Heart left ventricle (tissue), 16 donors: ENCODE data around the gene DUS1L. TPM values are rescaled to one million over a fixed set of nuclear protein-coding genes. Genes with fewer than 3 reads are reported as not detected.

Source experiments
- ATAC-seq, 4 donors: fragments of 200-7000 bp; cut with Tn5 transposase; one replicate each; pipeline ENCODE4 v1.9.1; 2020 to 2022; ENCODE audit warnings: moderate library complexity in 4 of 4, mild to moderate bottlenecking in 3 of 4, moderate number of reproducible peaks in 1 of 4
- DNase-seq, 5 donors: peaks; one replicate each; pipeline ENCODE4 v3.0.0-alpha.2; 2020
- H3K27ac ChIP-seq, 12 donors: fragments of 200-600 bp; sonication (generic) in 4 of 12; one replicate each; pipeline versions ENCODE4 v1.5.0 to v1.8.0; 2016 to 2022; ENCODE audit warnings: mild to moderate bottlenecking in 2 of 12
- H3K27me3 ChIP-seq, 9 donors: fragments of 200-600 bp; sonication (generic) in 2 of 9; one replicate each; pipeline versions ENCODE4 v1.5.1 to v1.8.0; 2016 to 2022; ENCODE audit warnings: mild to moderate bottlenecking in 3 of 9
- H3K36me3 ChIP-seq, 9 donors: fragments of 200-600 bp; sonication (generic) in 2 of 9; one replicate each; pipeline versions ENCODE4 v1.5.0 to v1.8.0; 2018 to 2022; ENCODE audit warnings: mild to moderate bottlenecking in 2 of 9
- H3K4me1 ChIP-seq, 12 donors: fragments of 200-600 bp; sonication (generic) in 4 of 12; one replicate each; pipeline versions ENCODE4 v1.5.0 to v1.8.0; 2016 to 2022; ENCODE audit warnings: mild to moderate bottlenecking in 3 of 12
- H3K4me3 ChIP-seq, 12 donors: fragments of 200-600 bp; sonication (generic) in 4 of 12; one replicate each; pipeline versions ENCODE4 v1.5.0 to v1.8.0; 2017 to 2022; ENCODE audit warnings: mild to moderate bottlenecking in 9 of 12, moderate library complexity in 4 of 12
- H3K9me3 ChIP-seq, 12 donors: fragments of 200-600 bp; sonication (generic) in 4 of 12; one replicate each; pipeline versions ENCODE4 v1.5.0 to v1.8.0; 2016 to 2022; ENCODE audit warnings: mild to moderate bottlenecking in 1 of 12
- POLR2A ChIP-seq, 2 donors: fragments of 450-650 bp; IDR thresholded peaks; one replicate each; pipeline ENCODE4 v1.6.1; 2017; ENCODE audit warnings: antibody characterized with exemption in 2 of 2, mild to moderate bottlenecking in 2 of 2, moderate library complexity in 2 of 2
- WGBS, 4 donors: extraction: QIAGEN DNeasy Blood & Tissue Kit in 2 of 4; methylation state at CpG; one replicate each; pipeline versions ENCODE4 v1.1.5 to v1.1.7; 2013 to 2018; 5-methylcytosine and 5-hydroxymethylcytosine counted together
- intact Hi-C, 10 donors: fragments of 100-400 bp; cut with DNase I; formaldehyde crosslinking; loops; one replicate each; pipeline versions ENCODE4 v1.11.1 to v1.14.2; 2022
- long read RNA-seq, 3 donors: library from polyadenylated mRNA; unstranded; transcript quantifications; one replicate each; pipeline ENCODE4 v2.0.0, GENCODE V29; 2020 to 2021
- polyA plus RNA-seq, 2 donors: library from polyadenylated mRNA; stranded (reverse); fragments of 200-250 nt; gene quantifications; one replicate each; pipeline ENCODE4 v1.2.3, GENCODE V29; 2013
- total RNA-seq, 9 donors: library from RNA; depleted of rRNA in 2 of 9; stranded (reverse); fragments of >200 nt in 2 of 9; fragmentation: NEBNext Ultra II Directional in 3 of 9; extraction: Animal tissue kit (Norgen Biotek cat#: 25700) in 3 of 9; gene quantifications; one replicate each; pipeline versions ENCODE4 v1.1.0 to v1.2.4, GENCODE V29; 2016 to 2023
- TF ChIP-seq, protein P1 (sequence below), 12 donors: fragments of 200-600 bp; sonication (generic) in 4 of 12; IDR thresholded peaks; one replicate each; pipeline versions ENCODE4 v1.5.0 to v1.8.0; 2018 to 2022; ENCODE audit warnings: antibody characterized with exemption in 12 of 12, mild to moderate bottlenecking in 5 of 12
- donor health status: ischemic (EF 13 %, LVEDD 7.1; RV severe dilation, severe dysfunction).
- donor health status: healthy with polysubstance abuse.
- donor health status: DM: no; HTN: yes; CAD: no.
- donor health status: DM: no; HTN: no; CAD: no.
- donor health status: ischemic (EF 25% LVEDD 6.9; RV normal size, moderate dysfunction).
- donor health status: ischemic (EF 25% LVEDD 5.7; RV mildly dilated, moderate dysfunction).
- donor health status: healthy.
- donor health status: DM: yes; HTN: yes; CAD: no.
- donor health status: ischemic (EF 35%, LVEDD 5.7; RV mildly dilated, moderate dysfunction).
- donor health status: nonischemic (EF 11% LVEDD 7.7; RV severe dilation, severe dysfunction).
- donor health status: DM: yes; HTN: yes; CAD: no.
- donor health status: PGD.
- donor health status: ischemic (EF 29% LVEDD 5.4; RV normal size, mild dysfunction).
- donor health status: nonischemic (EF 23%, LVEDD 6.1; RV moderate dilation, normal function).

The DUS1L gene
- total RNA-seq (10 to 100 TPM; 41.5 to 84.7 (median 59.4) TPM), polyA plus RNA-seq (100 to 1,000 TPM in 1 of 2 donors, 10 to 100 TPM in 1; 79.7 to 113 TPM)
- long read RNA-seq, donor 1, partial matches to known transcripts = 19 of 224 reads
- long read RNA-seq, donor 1, other reads (novel, unspliced or antisense) = 201 of 224 reads
- long read RNA-seq, donor 2, partial matches to known transcripts = 8 of 18 reads
- long read RNA-seq, donor 2, other reads (novel, unspliced or antisense) = 10 of 18 reads
- long read RNA-seq, donor 3, partial matches to known transcripts = 23 of 270 reads
- long read RNA-seq, donor 3, other reads (novel, unspliced or antisense) = 242 of 270 reads

DNA sequence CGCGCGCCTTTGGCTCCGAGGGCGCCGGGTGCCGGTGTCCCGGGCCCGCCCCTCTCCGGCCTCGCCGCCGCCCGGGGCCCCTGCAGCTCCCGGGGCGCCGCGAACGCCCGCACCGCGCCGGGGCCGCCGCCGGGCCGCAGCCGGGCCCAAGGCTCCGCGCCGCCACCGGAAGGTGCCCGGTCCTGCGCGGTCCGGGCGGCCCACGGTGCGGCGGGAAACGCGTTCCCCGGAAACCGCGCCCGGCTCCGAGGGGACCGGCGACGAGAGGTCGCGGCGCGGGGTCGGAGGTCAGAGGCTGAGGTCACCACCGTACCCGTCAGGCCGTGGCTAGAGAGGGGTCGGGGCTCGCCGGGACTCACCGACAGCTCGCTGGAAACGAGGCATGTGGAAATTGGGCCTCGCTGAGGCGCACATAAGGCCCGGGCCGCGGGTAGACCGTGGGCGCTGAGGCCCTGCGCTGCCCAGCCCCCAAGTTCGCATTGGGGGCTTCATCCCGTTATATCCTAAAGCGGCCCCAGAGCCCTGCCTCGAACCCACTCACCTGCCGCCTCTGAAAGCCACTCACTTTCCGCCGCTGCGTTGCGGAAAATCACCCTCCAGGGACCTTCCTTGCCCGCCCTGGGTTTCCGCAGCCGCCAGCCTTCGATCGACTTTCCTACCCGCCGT is at the start of gene DUS1L:
DUS1L (minus strand) TSS at position 167 of the 666 bp plus-strand sequence. CDS start 745 bp downstream, outside the sequence.
- ATAC-seq (peak; percentile 36 to 84 (median 82)), DNase-seq (peak; percentile 63 to 88 (median 72))
- WGBS, 4 donors = 8 to 13% (median 10%) methylated on average over 66 to 88 of the region's 88 CpGs
- H3K9me3 ChIP-seq = no peaks in the 10 kb centered on the region
- peaks cover 0 to 27% (median 19%) of the 10 kb centered on the region in 12 donors for H3K4me1 ChIP-seq
- peak within 1 kb of the TSS; percentile 78 to 98 (median 93) for H3K4me3 ChIP-seq
- peaks cover 0 to 31% (median 18%) of the 10 kb centered on the region in 9 donors for H3K36me3 ChIP-seq
- intact Hi-C loops = loop anchor here in 2 of 10 donors (2.0 kb wide), 1 partner anchor 33 kb away; the partner anchor contains the start of gene FASN (in 2 of the 2)
- H3K27ac ChIP-seq = peak within 1 kb of the TSS; percentile 59 to 93 (median 88)
- peak in 1 of 2 donors; percentile 50 for TF ChIP-seq POLR2A (IDR thresholded peaks at IDR 0.05)
- TF ChIP-seq, protein P1, sequence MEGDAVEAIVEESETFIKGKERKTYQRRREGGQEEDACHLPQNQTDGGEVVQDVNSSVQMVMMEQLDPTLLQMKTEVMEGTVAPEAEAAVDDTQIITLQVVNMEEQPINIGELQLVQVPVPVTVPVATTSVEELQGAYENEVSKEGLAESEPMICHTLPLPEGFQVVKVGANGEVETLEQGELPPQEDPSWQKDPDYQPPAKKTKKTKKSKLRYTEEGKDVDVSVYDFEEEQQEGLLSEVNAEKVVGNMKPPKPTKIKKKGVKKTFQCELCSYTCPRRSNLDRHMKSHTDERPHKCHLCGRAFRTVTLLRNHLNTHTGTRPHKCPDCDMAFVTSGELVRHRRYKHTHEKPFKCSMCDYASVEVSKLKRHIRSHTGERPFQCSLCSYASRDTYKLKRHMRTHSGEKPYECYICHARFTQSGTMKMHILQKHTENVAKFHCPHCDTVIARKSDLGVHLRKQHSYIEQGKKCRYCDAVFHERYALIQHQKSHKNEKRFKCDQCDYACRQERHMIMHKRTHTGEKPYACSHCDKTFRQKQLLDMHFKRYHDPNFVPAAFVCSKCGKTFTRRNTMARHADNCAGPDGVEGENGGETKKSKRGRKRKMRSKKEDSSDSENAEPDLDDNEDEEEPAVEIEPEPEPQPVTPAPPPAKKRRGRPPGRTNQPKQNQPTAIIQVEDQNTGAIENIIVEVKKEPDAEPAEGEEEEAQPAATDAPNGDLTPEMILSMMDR (IDR thresholded peaks at IDR 0.05) = no peak
- H3K27me3 ChIP-seq = no peaks in the 10 kb centered on the region

DNA sequence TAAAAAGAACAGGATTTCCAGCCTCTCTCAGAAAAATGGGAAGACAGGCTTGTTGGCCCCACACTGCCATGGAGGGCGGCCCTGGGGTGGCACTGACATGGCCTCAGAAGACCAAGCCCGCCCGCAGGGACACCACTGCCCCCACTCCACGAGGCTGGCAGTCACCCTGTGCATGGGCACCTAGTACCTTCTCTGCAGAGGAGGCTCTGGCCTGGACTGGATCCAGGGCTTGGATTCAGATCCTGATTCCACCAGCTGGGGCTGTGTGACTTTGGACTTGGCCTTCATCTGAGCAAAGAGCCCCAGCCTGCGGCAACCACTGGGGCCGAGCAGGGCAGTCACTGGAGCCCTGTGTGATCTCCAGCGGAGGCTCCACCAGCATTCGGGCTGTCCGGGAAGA is 49.3 kb upstream of the DUS1L start:
- H3K4me1 ChIP-seq = no peaks in the 10 kb centered on the region
- peaks cover 0 to 19% (median 0%) of the 10 kb centered on the region in 9 donors for H3K36me3 ChIP-seq
- WGBS, 4 donors = 84 to 97% (median 95%) methylated on average over 7 to 9 of the region's 9 CpGs
- no peaks in the 10 kb centered on the region for H3K27me3 ChIP-seq
- intact Hi-C loops = no loop called here
- H3K9me3 ChIP-seq = no peaks in the 10 kb centered on the region
- TF ChIP-seq, protein P1 (IDR thresholded peaks at IDR 0.05) = no peak
- TF ChIP-seq POLR2A (IDR thresholded peaks at IDR 0.05) = no peak
- H3K27ac ChIP-seq = no peak overlapping the region
- ATAC-seq (no peak), DNase-seq (no peak)
- H3K4me3 ChIP-seq = no peak overlapping the region

DNA sequence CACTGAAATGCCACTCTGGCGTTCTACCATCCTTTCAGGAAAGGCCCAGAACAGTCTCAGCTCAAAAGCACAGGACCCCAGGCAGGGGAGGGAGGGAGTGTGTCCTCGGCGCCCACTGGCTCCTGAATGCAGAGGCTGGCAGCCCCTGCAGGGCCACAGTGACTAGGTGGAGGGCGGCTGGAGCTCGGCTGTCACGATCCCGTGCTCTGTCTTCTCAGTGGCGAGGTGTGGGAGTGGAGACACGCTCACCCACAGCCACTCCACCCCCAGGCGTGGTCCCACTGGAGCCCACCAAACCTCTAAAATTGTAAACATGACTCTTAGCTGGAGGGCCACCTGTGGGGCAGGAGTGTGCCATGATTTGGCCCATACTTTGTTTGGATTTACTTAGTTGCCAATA is 48.8 kb upstream of the DUS1L start:
- DNase-seq = no peak
- TF ChIP-seq POLR2A (IDR thresholded peaks at IDR 0.05) = no peak
- TF ChIP-seq, protein P1 (IDR thresholded peaks at IDR 0.05) = no peak

DNA sequence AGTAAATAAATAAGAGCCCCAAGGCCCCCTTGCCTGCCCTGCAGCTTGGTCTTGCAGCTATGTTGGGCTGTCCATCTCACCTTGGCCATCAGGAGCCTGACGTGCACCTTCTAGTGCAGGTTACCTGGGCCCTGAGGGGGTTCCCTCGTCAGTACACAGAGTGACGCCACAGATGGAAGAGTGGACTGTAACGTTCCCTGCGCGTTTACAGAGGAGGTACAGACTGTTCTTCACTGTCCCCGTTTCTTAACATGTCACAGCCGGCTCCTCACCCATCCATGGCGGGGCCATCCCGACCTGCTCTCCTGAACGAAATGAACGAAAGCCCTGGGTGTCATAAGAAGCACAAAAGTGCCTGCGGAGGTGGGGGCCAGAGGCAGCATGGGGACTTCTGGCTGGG is 48.3 kb upstream of the DUS1L start:
- TF ChIP-seq, protein P1 (IDR thresholded peaks at IDR 0.05) = no peak
- no peak for TF ChIP-seq POLR2A (IDR thresholded peaks at IDR 0.05)
- H3K27me3 ChIP-seq = no peaks in the 10 kb centered on the region
- 88 to 95% (median 94%) methylated on average over 7 to 13 of the region's 13 CpGs for WGBS, 4 donors
- H3K9me3 ChIP-seq = no peaks in the 10 kb centered on the region
- peaks cover 0 to 19% (median 0%) of the 10 kb centered on the region in 9 donors for H3K36me3 ChIP-seq
- peak in 1 of 5 donors; percentile 4 for DNase-seq
- no peaks in the 10 kb centered on the region for H3K4me1 ChIP-seq
- intact Hi-C loops = no loop called here
- no peak for ATAC-seq
- no peak overlapping the region for H3K4me3 ChIP-seq
- no peak overlapping the region for H3K27ac ChIP-seq

More for the DNA sequence above, 48.8 kb upstream of the DUS1L start:
- no peak for ATAC-seq
- peaks cover 0 to 19% (median 0%) of the 10 kb centered on the region in 9 donors for H3K36me3 ChIP-seq
- intact Hi-C loops = no loop called here
- no peaks in the 10 kb centered on the region for H3K4me1 ChIP-seq
- H3K27me3 ChIP-seq = no peaks in the 10 kb centered on the region
- WGBS, 4 donors = 92 to 98% (median 95%) methylated on average over 4 to 10 of the region's 10 CpGs
- H3K27ac ChIP-seq = no peak overlapping the region
- no peak overlapping the region for H3K4me3 ChIP-seq
- no peaks in the 10 kb centered on the region for H3K9me3 ChIP-seq
